ENCODE measurements around the gene DIP2C. TPM values are rescaled to one million over a fixed set of nuclear protein-coding genes. Genes with fewer than 3 reads are reported as not detected.
"Not testable (repeated sequence)": the region's sequence is repeated elsewhere in the genome, so short reads cannot be mapped to it uniquely, and the experiment has no call there.

Gene DIP2C
- total RNA-seq, 2 experiments from 2014 or later: 0.85 to 0.95 TPM

DNA sequence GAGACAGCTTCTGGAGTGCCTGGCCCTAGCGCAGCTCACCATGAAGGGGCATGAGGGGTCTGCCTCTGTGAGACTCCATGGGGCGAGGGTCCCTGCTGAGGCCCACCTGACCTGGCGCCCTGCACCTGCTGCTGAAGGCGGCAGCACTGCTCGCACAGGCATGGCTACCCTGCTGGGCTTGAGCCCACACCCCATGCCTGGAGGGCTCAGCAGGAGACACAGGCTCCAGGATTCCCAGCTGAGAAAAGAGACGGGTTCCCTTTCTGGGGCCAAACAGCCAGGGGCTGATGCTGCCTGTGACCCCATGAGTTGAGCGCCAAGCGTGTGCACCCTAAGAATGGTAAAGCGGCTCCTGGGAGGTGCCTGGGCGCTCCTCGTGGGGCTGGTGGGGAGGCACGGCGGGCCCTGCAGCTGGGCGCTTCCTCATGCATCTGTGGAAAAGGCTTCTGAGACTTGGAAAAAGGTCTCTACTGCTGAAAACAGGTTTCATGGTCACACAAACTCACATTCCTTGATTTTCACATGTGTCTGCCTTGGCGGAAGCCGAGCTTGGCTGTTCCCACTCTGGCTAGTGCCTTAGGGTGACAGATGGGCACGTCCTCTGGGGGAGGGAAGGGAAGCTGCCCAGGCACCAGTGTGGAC, 320.8 kb downstream of the DIP2C start:
- no peak for ATAC-seq
- POLR2A ChIA-PET: no interaction called here

GRCh38 chr10:368107-368506, 321.4 kb downstream of the DIP2C start:
- DNase-seq; POLR2A ChIA-PET; H3K27me3 Mint-ChIP-seq; H3K27ac Mint-ChIP-seq; CTCF ChIA-PET; H3K9me3 Mint-ChIP-seq; H3K4me1 Mint-ChIP-seq (ENCODE audit: low read depth); ATAC-seq; H3K36me3 Mint-ChIP-seq (ENCODE audit: low read depth); H3K4me3 Mint-ChIP-seq; intact Hi-C loops (cut with micrococcal nuclease): not testable (repeated sequence)

More for the DNA sequence above, 320.8 kb downstream of the DIP2C start:
- Mint-ChIP-seq H3K4me3 (no peak overlapping the region), H3K9me3 (no peaks in the 10 kb centered on the region), H3K4me1 (ENCODE audit: low read depth) (no peaks in the 10 kb centered on the region), H3K27ac (no peak overlapping the region), H3K36me3 (ENCODE audit: low read depth) (no peaks in the 10 kb centered on the region), H3K27me3 (no peaks in the 10 kb centered on the region)
- no peak for DNase-seq
- CTCF ChIA-PET: no interaction called here
- intact Hi-C loops (cut with micrococcal nuclease): no loop called here
- TF ChIP-seq, protein P1, sequence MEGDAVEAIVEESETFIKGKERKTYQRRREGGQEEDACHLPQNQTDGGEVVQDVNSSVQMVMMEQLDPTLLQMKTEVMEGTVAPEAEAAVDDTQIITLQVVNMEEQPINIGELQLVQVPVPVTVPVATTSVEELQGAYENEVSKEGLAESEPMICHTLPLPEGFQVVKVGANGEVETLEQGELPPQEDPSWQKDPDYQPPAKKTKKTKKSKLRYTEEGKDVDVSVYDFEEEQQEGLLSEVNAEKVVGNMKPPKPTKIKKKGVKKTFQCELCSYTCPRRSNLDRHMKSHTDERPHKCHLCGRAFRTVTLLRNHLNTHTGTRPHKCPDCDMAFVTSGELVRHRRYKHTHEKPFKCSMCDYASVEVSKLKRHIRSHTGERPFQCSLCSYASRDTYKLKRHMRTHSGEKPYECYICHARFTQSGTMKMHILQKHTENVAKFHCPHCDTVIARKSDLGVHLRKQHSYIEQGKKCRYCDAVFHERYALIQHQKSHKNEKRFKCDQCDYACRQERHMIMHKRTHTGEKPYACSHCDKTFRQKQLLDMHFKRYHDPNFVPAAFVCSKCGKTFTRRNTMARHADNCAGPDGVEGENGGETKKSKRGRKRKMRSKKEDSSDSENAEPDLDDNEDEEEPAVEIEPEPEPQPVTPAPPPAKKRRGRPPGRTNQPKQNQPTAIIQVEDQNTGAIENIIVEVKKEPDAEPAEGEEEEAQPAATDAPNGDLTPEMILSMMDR (IDR thresholded peaks at IDR 0.05): no peak

DNA sequence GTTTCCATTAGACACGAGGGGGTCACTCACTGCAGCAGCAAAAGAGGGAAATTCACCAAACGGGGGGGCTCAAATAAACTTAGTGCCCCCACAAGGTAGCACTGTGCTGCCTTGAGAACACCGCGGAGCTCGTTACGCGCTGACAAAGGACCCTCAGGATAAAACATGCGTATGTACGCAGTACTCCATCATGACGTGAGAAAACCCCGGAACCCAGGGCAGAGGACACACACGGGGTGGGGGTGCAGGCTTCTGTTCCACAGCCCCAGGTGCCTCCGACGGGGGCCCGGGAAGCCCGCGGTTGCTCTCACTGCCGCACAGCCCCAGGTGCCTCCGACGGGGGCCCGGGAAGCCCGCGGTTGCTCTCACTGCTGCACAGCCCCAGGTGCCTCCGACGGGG, 321.8 kb downstream of the DIP2C start:
- Mint-ChIP-seq H3K9me3 (no peaks in the 10 kb centered on the region), H3K4me3 (no peak overlapping the region), H3K27ac (no peak overlapping the region), H3K4me1 (ENCODE audit: low read depth) (no peaks in the 10 kb centered on the region), H3K27me3 (no peaks in the 10 kb centered on the region), H3K36me3 (ENCODE audit: low read depth) (no peaks in the 10 kb centered on the region)
- TF ChIP-seq, protein P1 (IDR thresholded peaks at IDR 0.05): no peak
- DNase-seq (no peak), ATAC-seq (no peak)
- ChIA-PET CTCF (no interaction called here), POLR2A (no interaction called here)
- intact Hi-C loops (cut with micrococcal nuclease): no loop called here

DNA sequence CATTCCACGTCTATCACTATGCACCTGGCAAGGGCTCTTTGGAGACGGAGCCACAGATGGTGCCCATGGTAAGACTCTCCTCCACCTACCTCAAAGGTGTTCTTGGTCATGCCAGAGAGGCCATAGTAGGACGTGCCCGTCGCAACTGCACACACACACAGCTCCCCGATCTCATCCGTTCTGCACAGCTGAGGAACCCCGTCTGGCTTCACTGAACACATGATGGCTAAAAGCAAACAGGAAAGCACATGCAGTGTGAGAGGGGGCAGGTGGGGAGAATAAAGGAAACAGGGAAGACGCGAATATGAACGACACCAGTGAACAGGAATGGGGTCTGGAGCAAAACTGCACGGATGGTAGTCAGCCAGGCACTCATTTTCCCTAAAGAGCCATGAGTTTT, 323.3 kb downstream of the DIP2C start:
- H3K4me1 Mint-ChIP-seq (ENCODE audit: low read depth): no peaks in the 10 kb centered on the region
- no peaks in the 10 kb centered on the region for H3K9me3 Mint-ChIP-seq
- H3K36me3 Mint-ChIP-seq (ENCODE audit: low read depth): no peaks in the 10 kb centered on the region
- intact Hi-C loops (cut with micrococcal nuclease): no loop called here
- POLR2A ChIA-PET: no interaction called here
- ATAC-seq: no peak
- CTCF ChIA-PET: no interaction called here
- no peak overlapping the region for H3K4me3 Mint-ChIP-seq
- no peak overlapping the region for H3K27ac Mint-ChIP-seq
- DNase-seq: no peak
- TF ChIP-seq, protein P1 (IDR thresholded peaks at IDR 0.05): no peak
- no peaks in the 10 kb centered on the region for H3K27me3 Mint-ChIP-seq

DNA sequence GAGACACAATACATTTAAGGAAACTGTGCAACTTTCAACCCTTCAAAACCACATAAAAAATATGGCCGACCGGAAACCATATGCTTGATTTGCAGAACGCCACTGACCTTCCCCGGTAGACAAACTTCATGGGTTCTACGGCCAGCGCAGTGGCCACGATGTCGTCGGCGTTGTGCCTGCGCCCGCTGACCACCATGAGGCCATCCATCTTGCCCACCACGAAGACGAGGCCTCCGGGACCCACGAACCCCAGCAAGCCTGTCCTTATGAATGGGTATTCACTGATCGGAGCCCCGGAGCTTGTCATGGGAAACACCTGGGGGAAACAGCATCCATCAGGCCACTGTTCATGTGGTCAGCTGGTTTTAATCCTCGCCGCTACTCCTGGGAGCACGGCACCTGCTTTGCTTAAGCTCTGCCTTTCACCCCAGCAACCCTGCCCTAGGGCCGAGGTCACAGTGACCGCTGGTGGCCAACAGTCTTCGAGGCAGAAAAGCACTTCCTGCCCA, 325.1 kb downstream of the DIP2C start:
- ChIA-PET CTCF (no interaction called here), POLR2A (no interaction called here)
- DNase-seq (no peak), ATAC-seq (no peak)
- intact Hi-C loops (cut with micrococcal nuclease): no loop called here
- Mint-ChIP-seq H3K27ac (no peak overlapping the region), H3K36me3 (ENCODE audit: low read depth) (no peaks in the 10 kb centered on the region), H3K4me3 (no peak overlapping the region), H3K4me1 (ENCODE audit: low read depth) (no peaks in the 10 kb centered on the region), H3K27me3 (no peaks in the 10 kb centered on the region), H3K9me3 (no peaks in the 10 kb centered on the region)
- TF ChIP-seq, protein P1 (IDR thresholded peaks at IDR 0.05): no peak
